ENCODE data around the gene SLC12A5. TPM values are rescaled to one million over a fixed set of nuclear protein-coding genes. Genes with fewer than 3 reads are reported as not detected.

The SLC12A5 gene
- total and polyA plus RNA-seq, 9 of the 15 experiments (the other 6 are each of a cell fraction or from before 2014, with no cell fraction given): 0.36 to 7.5 (median 2.1) TPM

- TF ChIP-seq CREB3 (tag; conservative IDR thresholded peaks at IDR 0.05; ENCODE audit: low read depth) (no peak), ZNF12 (CRISPR knock-in tag; IDR thresholded peaks at IDR 0.05) (no peak)
These were observed 30.3 kb upstream of the SLC12A5 start (continued) for GRCh38 chr20:45998761-45999160.

- intact Hi-C loops (cut with micrococcal nuclease): no loop called here
- no peak for FAIRE-seq
- 0% methylated on average over 4 of the region's 4 CpGs for WGBS (ENCODE audit: insufficient coverage, low coverage, missing lambda C conversion rate)
These were observed 29.3 kb upstream of the SLC12A5 start for GRCh38 chr20:45999557-46000261.

More at GRCh38 chr20:45999557-46000261, 29.3 kb upstream of the SLC12A5 start:
- no peak overlapping the region for H3K27ac ChIP-seq (ENCODE audit: extremely low read depth, low read depth, low read length)
- peaks cover 34 to 44% of the 10 kb centered on the region in 2 experiments for H3K27me3 ChIP-seq (ENCODE audit: control insufficient read depth in 2 of 2, insufficient read depth in 2 of 2, low read length in 2 of 2)
- DNase-seq (ENCODE audit: extremely low read depth in 1 of 4, low spot score in 3 of 4) (no peak), ATAC-seq (no peak)
- no peak overlapping the region for H2AFZ ChIP-seq (ENCODE audit: low read depth, low read length)
- ChIA-PET CTCF (ENCODE audit: low intra/inter-chr PET ratio) (interaction anchor here (0.6 kb wide), 1 partner anchor 13 kb away, joined by 3 read pairs; no protein-coding TSS in a partner anchor), POLR2A (interaction anchor here (0.6 to 1.0 kb wide), 3 partner anchors 10 to 120 kb away, joined by 3 read pairs; no protein-coding TSS in a partner anchor)
- BruUV-seq (replicated peaks): no TSS peak
- no peaks in the 10 kb centered on the region for H3K79me2 ChIP-seq (ENCODE audit: control insufficient read depth, insufficient read depth, low read length)
- H3K4me2 ChIP-seq (ENCODE audit: insufficient read depth, low read length): no peak overlapping the region
- in situ Hi-C loops (cut with MboI): no loop called here
- no peaks in the 10 kb centered on the region for H3K4me1 ChIP-seq (replicated peaks in 1 of 2; ENCODE audit: control insufficient read depth in 2 of 2, insufficient read depth in 2 of 2, low read length in 2 of 2)
- H3K9me3 ChIP-seq (replicated peaks; ENCODE audit: control insufficient read depth, insufficient read depth, low read depth, low read length): no peaks in the 10 kb centered on the region
- H3K9me1 ChIP-seq (ENCODE audit: control insufficient read depth, insufficient read depth, low read length): no peaks in the 10 kb centered on the region
- H3K4me3 ChIP-seq: no peak overlapping the region
- H3K36me3 ChIP-seq (ENCODE audit: control insufficient read depth, insufficient read depth, low read length): no peaks in the 10 kb centered on the region
- peak; percentile 67 for TF ChIP-seq ESRRA (IDR thresholded peaks at IDR 0.05; ENCODE audit: borderline replicate concordance, low read depth)
- TF ChIP-seq ZBTB2 (IDR thresholded peaks at IDR 0.05): no peak
- TF ChIP-seq ZNF354B (CRISPR knock-in tag; IDR thresholded peaks at IDR 0.05): no peak
- TF ChIP-seq TAF15 (IDR thresholded peaks at IDR 0.05; ENCODE audit: low read depth, low read length): no peak
- TF ChIP-seq RBM25 (IDR thresholded peaks at IDR 0.05; ENCODE audit: low read depth, low read length, severe bottlenecking): peak; percentile 43
- TF ChIP-seq HNRNPUL1 (IDR thresholded peaks at IDR 0.05; ENCODE audit: low read length): no peak
- TF ChIP-seq TBL1XR1 (IDR thresholded peaks at IDR 0.05; ENCODE audit: low read length in 2 of 2): no peak
- H3K9ac ChIP-seq (ENCODE audit: insufficient read depth in 1 of 2, low read depth in 2 of 2, low read length in 2 of 2): no peak overlapping the region
- no peaks in the 10 kb centered on the region for H4K20me1 ChIP-seq (replicated peaks; ENCODE audit: control insufficient read depth, insufficient read depth, low read length)

Data from K562 (cell line).